GM12878 (cell line): Measurements from ENCODE around the gene C17orf114.

Experiments
- ATF3 ChIP-seq: IDR thresholded peaks from 2 replicates; pipeline ENCODE4 v1.6.1; 2011; ENCODE audit warnings: low read depth, mild to moderate bottlenecking, low read length, moderate library complexity, borderline replicate concordance; ENCODE audit errors: extremely low read depth
- CTCF ChIP-seq, 3 experiments: IDR thresholded peaks in 2 of 3; conservative IDR thresholded peaks in 1 of 3; 2 replicates each; pipeline ENCODE4 v1.5.1; 2011; ENCODE audit warnings: low read depth in 3 of 3, low read length in 3 of 3, mild to moderate bottlenecking in 3 of 3, control low read depth in 2 of 3, moderate library complexity in 2 of 3, inconsistent platforms in 1 of 3, mixed read lengths in 1 of 3; ENCODE audit not compliant: control insufficient read depth in 2 of 3, insufficient read depth in 1 of 3; ENCODE audit errors: extremely low read depth in 1 of 3
- REST ChIP-seq: IDR thresholded peaks from 2 replicates; pipeline ENCODE4 v1.6.1; 2012; ENCODE audit warnings: mild to moderate bottlenecking, low read depth, low read length

- TF ChIP-seq CTCF (IDR thresholded peaks at IDR 0.05 in 2 of 3, conservative IDR thresholded peaks at IDR 0.05 in 1 of 3; ENCODE audit: control insufficient read depth in 2 of 3, extremely low read depth in 1 of 3, insufficient read depth in 1 of 3, low read depth in 3 of 3, low read length in 3 of 3) (no peak), REST (no peak), ATF3 (no peak)
Observed at GRCh38 chr17:4846635-4847390, 44.7 kb upstream of the C17orf114 start.
